IPS-15b (cell line): Measurements from ENCODE around the gene PTPRN2.
A peak's percentile ranks its signal among the peaks of the same experiment; 100 is the strongest.

Experiments
- H3K27me3 ChIP-seq: one replicate; pipeline ENCODE4 v1.6.1; 2013; ENCODE audit warnings: low read length; ENCODE audit not compliant: control insufficient read depth, insufficient read depth
- H3K36me3 ChIP-seq: one replicate; pipeline ENCODE4 v1.6.1; 2013; ENCODE audit warnings: low read length; ENCODE audit not compliant: control insufficient read depth, insufficient read depth
- H3K4me1 ChIP-seq: one replicate; pipeline ENCODE4 v1.6.1; 2013; ENCODE audit warnings: mild to moderate bottlenecking, low read length; ENCODE audit not compliant: control insufficient read depth, insufficient read depth
- H3K4me3 ChIP-seq: one replicate; pipeline ENCODE4 v1.5.1; 2013; ENCODE audit warnings: low read depth, low read length
- H3K9ac ChIP-seq: one replicate; pipeline ENCODE4 v1.6.1; 2013; ENCODE audit warnings: low read depth, mild to moderate bottlenecking, low read length
- H3K9me3 ChIP-seq: one replicate; pipeline ENCODE4 v1.6.1; 2013; ENCODE audit warnings: mild to moderate bottlenecking, low read length; ENCODE audit not compliant: control insufficient read depth, insufficient read depth

The PTPRN2 gene

GRCh38 chr7:158487631-158488151 lies 99.9 kb downstream of the PTPRN2 start:
- H3K36me3 ChIP-seq: no peaks in the 10 kb centered on the region
- H3K9ac ChIP-seq: no peak overlapping the region
- H3K9me3 ChIP-seq: no peaks in the 10 kb centered on the region
- H3K4me1 ChIP-seq: no peaks in the 10 kb centered on the region
- H3K27me3 ChIP-seq: no peaks in the 10 kb centered on the region
- H3K4me3 ChIP-seq: no peak overlapping the region

GRCh38 chr7:158486919-158487318 lies 100.7 kb downstream of the PTPRN2 start:
- Histone ChIP-seq H3K9ac (no peak overlapping the region), H3K27me3 (no peaks in the 10 kb centered on the region), H3K9me3 (no peaks in the 10 kb centered on the region), H3K4me1 (no peaks in the 10 kb centered on the region), H3K36me3 (no peaks in the 10 kb centered on the region), H3K4me3 (no peak overlapping the region)

- no peaks in the 10 kb centered on the region for H3K9me3 ChIP-seq
- H3K27me3 ChIP-seq: no peaks in the 10 kb centered on the region
- no peaks in the 10 kb centered on the region for H3K36me3 ChIP-seq
- H3K4me3 ChIP-seq: no peak overlapping the region
- H3K4me1 ChIP-seq: no peaks in the 10 kb centered on the region
- no peak overlapping the region for H3K9ac ChIP-seq
These were observed 102.7 kb downstream of the PTPRN2 start for GRCh38 chr7:158484801-158485531.

- H3K27me3 ChIP-seq: no peaks in the 10 kb centered on the region
- H3K4me3 ChIP-seq: no peak overlapping the region
- no peaks in the 10 kb centered on the region for H3K36me3 ChIP-seq
- H3K9me3 ChIP-seq: no peaks in the 10 kb centered on the region
- no peak overlapping the region for H3K9ac ChIP-seq
- no peaks in the 10 kb centered on the region for H3K4me1 ChIP-seq
These were observed 105.1 kb downstream of the PTPRN2 start for GRCh38 chr7:158482480-158482879.

GRCh38 chr7:158479664-158480025 lies 108.0 kb downstream of the PTPRN2 start:
- Histone ChIP-seq H3K27me3 (no peaks in the 10 kb centered on the region), H3K36me3 (no peaks in the 10 kb centered on the region), H3K9me3 (no peaks in the 10 kb centered on the region), H3K4me3 (no peak overlapping the region), H3K4me1 (no peaks in the 10 kb centered on the region), H3K9ac (no peak overlapping the region)

GRCh38 chr7:158479021-158479663 lies 108.5 kb downstream of the PTPRN2 start:
- Histone ChIP-seq H3K36me3 (no peaks in the 10 kb centered on the region), H3K9ac (peak overlapping the region; percentile 47), H3K4me1 (no peaks in the 10 kb centered on the region), H3K9me3 (no peaks in the 10 kb centered on the region), H3K27me3 (no peaks in the 10 kb centered on the region), H3K4me3 (no peak overlapping the region)

- peaks cover 5% of the 10 kb centered on the region for H3K4me1 ChIP-seq
- H3K9me3 ChIP-seq: no peaks in the 10 kb centered on the region
- H3K9ac ChIP-seq: no peak overlapping the region
- H3K4me3 ChIP-seq: no peak overlapping the region
- H3K36me3 ChIP-seq: no peaks in the 10 kb centered on the region
- no peaks in the 10 kb centered on the region for H3K27me3 ChIP-seq
These were observed 109.8 kb downstream of the PTPRN2 start for GRCh38 chr7:158477866-158478265.

- H3K9ac ChIP-seq: no peak overlapping the region
- no peaks in the 10 kb centered on the region for H3K27me3 ChIP-seq
- H3K9me3 ChIP-seq: no peaks in the 10 kb centered on the region
- H3K36me3 ChIP-seq: no peaks in the 10 kb centered on the region
- peaks cover 5% of the 10 kb centered on the region for H3K4me1 ChIP-seq
- no peak overlapping the region for H3K4me3 ChIP-seq
These were observed 111.2 kb downstream of the PTPRN2 start for GRCh38 chr7:158476331-158476932.

- H3K9me3 ChIP-seq: no peaks in the 10 kb centered on the region
- peaks cover 8% of the 10 kb centered on the region for H3K4me1 ChIP-seq
- H3K9ac ChIP-seq: no peak overlapping the region
- no peaks in the 10 kb centered on the region for H3K36me3 ChIP-seq
- H3K27me3 ChIP-seq: no peaks in the 10 kb centered on the region
- H3K4me3 ChIP-seq: no peak overlapping the region
These were observed 112.0 kb downstream of the PTPRN2 start for GRCh38 chr7:158475679-158476052.

- Histone ChIP-seq H3K4me1 (peaks cover 11% of the 10 kb centered on the region), H3K4me3 (no peak overlapping the region), H3K9ac (no peak overlapping the region), H3K27me3 (no peaks in the 10 kb centered on the region), H3K9me3 (no peaks in the 10 kb centered on the region), H3K36me3 (no peaks in the 10 kb centered on the region)
These were observed 112.5 kb downstream of the PTPRN2 start for GRCh38 chr7:158475036-158475678.

GRCh38 chr7:158474488-158474887 lies 113.1 kb downstream of the PTPRN2 start:
- H3K36me3 ChIP-seq: no peaks in the 10 kb centered on the region
- no peak overlapping the region for H3K9ac ChIP-seq
- no peaks in the 10 kb centered on the region for H3K27me3 ChIP-seq
- H3K4me1 ChIP-seq: peaks cover 18% of the 10 kb centered on the region
- H3K9me3 ChIP-seq: no peaks in the 10 kb centered on the region
- H3K4me3 ChIP-seq: no peak overlapping the region
